Loucy (cell line): ENCODE measurements around the gene FGD3.

Experiments
- CTCF ChIP-seq: fragments of 200-600 bp; sonication (generic); conservative IDR thresholded peaks from 2 replicates; pipeline ENCODE4 v1.5.1; 2014; ENCODE audit warnings: mild to moderate bottlenecking, antibody characterized with exemption, low read length
- EZH2phosphoT487 ChIP-seq: fragments of 200-600 bp; IDR thresholded peaks from 2 replicates; pipeline ENCODE4 v1.6.1; 2018; ENCODE audit warnings: antibody characterized with exemption, mild to moderate bottlenecking, moderate library complexity, borderline replicate concordance

GRCh38 chr9:93050231-93050630 lies 102.9 kb downstream of the FGD3 start:
- TF ChIP-seq CTCF (no peak), EZH2phosphoT487 (no peak)
